WTC11 (cell line): ENCODE data around the gene RHBDD1. TPM values are rescaled to one million over a fixed set of nuclear protein-coding genes. Genes with fewer than 3 reads are reported as not detected.

Experiments used
- ATAC-seq: fragments of 200-7000 bp; cut with Tn5 transposase; 2 replicates; pipeline ENCODE4 v1.10.0; 2021; ENCODE audit warnings: mild to moderate bottlenecking, moderate library complexity
- CTCF ChIA-PET: fragments of 300-600 bp; sonication (Branson Sonifier 250); formaldehyde crosslinking; loops from one replicate; lab custom pipeline; 2021; ENCODE audit warnings: antibody characterized with exemption; lab: Charles Lee
- POLR2A ChIA-PET: fragments of 350-600 bp; sonication (Branson Sonifier 250); formaldehyde crosslinking; loops from one replicate; lab custom pipeline; 2021; ENCODE audit warnings: antibody characterized with exemption; lab: Charles Lee
- DNase-seq: peaks from one replicate; pipeline ENCODE4 v3.0.0; 2021; ENCODE audit warnings: low spot score
- H3K27ac Mint-ChIP-seq: 2 replicates; pipeline ENCODE4 v1.8.0; 2021; ENCODE audit warnings: mixed read lengths
- H3K27me3 Mint-ChIP-seq: 2 replicates; pipeline ENCODE4 v1.8.0; 2021; ENCODE audit warnings: low read depth, mild to moderate bottlenecking, moderate library complexity, mixed read lengths
- H3K36me3 Mint-ChIP-seq: 2 replicates; pipeline ENCODE4 v1.8.0; 2021; ENCODE audit warnings: mixed read lengths
- H3K4me1 Mint-ChIP-seq: 2 replicates; pipeline ENCODE4 v1.8.0; 2022; ENCODE audit warnings: mixed read lengths
- H3K4me3 Mint-ChIP-seq: 2 replicates; pipeline ENCODE4 v1.8.0; 2021; ENCODE audit warnings: mild to moderate bottlenecking, moderate library complexity, mixed read lengths
- H3K9me3 Mint-ChIP-seq: 2 replicates; pipeline ENCODE4 v1.8.0; 2021; ENCODE audit warnings: mixed read lengths
- ARID4B ChIP-seq: sonication (generic); formaldehyde crosslinking; IDR thresholded peaks from 2 replicates; pipeline ENCODE4 v1.8.0; 2023; ENCODE audit warnings: missing genetic modification reagents, mild to moderate bottlenecking, borderline replicate concordance
- ATF2 ChIP-seq: sonication (generic); formaldehyde crosslinking; IDR thresholded peaks from 2 replicates; pipeline ENCODE4 v1.8.1; 2022; ENCODE audit warnings: low read depth, missing genetic modification reagents, borderline replicate concordance
- CREM ChIP-seq: sonication (generic); formaldehyde crosslinking; IDR thresholded peaks from 2 replicates; pipeline ENCODE4 v1.8.1; 2022; ENCODE audit warnings: mild to moderate bottlenecking, missing genetic modification reagents, moderate library complexity
- E2F1 ChIP-seq: sonication (generic); formaldehyde crosslinking; IDR thresholded peaks from 2 replicates; pipeline ENCODE4 v1.8.0; 2022; ENCODE audit warnings: mild to moderate bottlenecking, missing genetic modification reagents
- ERG ChIP-seq: fragments of 250-450 bp; sonication (Bioruptor Pico); IDR thresholded peaks from 2 replicates; pipeline ENCODE4 v1.8.0; 2021; ENCODE audit warnings: mild to moderate bottlenecking
- FOXJ3 ChIP-seq: sonication (generic); formaldehyde crosslinking; IDR thresholded peaks from 2 replicates; pipeline ENCODE4 v1.9.0; 2021; ENCODE audit warnings: missing genetic modification reagents, mild to moderate bottlenecking, borderline replicate concordance
- FOXP1 ChIP-seq: sonication (generic); formaldehyde crosslinking; IDR thresholded peaks from 2 replicates; pipeline ENCODE4 v1.8.0; 2022; ENCODE audit warnings: missing genetic modification reagents, mild to moderate bottlenecking, moderate library complexity, borderline replicate concordance
- JUN ChIP-seq: sonication (generic); formaldehyde crosslinking; IDR thresholded peaks from 2 replicates; pipeline ENCODE4 v1.8.0; 2023; ENCODE audit warnings: mild to moderate bottlenecking, missing genetic modification reagents
- KAT7 ChIP-seq: sonication (generic); formaldehyde crosslinking; IDR thresholded peaks from 2 replicates; pipeline ENCODE4 v1.8.1; 2023; ENCODE audit warnings: missing genetic modification reagents, mild to moderate bottlenecking, borderline replicate concordance
- MAX ChIP-seq: sonication (generic); formaldehyde crosslinking; IDR thresholded peaks from 2 replicates; pipeline ENCODE4 v1.8.0; 2022; ENCODE audit warnings: mild to moderate bottlenecking, missing genetic modification reagents
- NR3C1 ChIP-seq: sonication (generic); formaldehyde crosslinking; conservative IDR thresholded peaks from 2 replicates; pipeline ENCODE4 v1.8.1; 2023; ENCODE audit warnings: low read depth, mild to moderate bottlenecking, missing genetic modification reagents
- RORB ChIP-seq: fragments of 250-450 bp; sonication (Bioruptor Pico); IDR thresholded peaks from 2 replicates; pipeline ENCODE4 v1.9.0; 2021; ENCODE audit warnings: mild to moderate bottlenecking
- SP1 ChIP-seq: sonication (generic); formaldehyde crosslinking; conservative IDR thresholded peaks from 2 replicates; pipeline ENCODE4 v1.8.1; 2022; ENCODE audit warnings: missing genetic modification reagents
- TEAD1 ChIP-seq: sonication (generic); formaldehyde crosslinking; IDR thresholded peaks from 2 replicates; pipeline ENCODE4 v1.8.0; 2022; ENCODE audit warnings: mild to moderate bottlenecking, missing genetic modification reagents
- TP53 ChIP-seq: sonication (generic); formaldehyde crosslinking; IDR thresholded peaks from 2 replicates; pipeline ENCODE4 v1.8.1; 2023; ENCODE audit warnings: mild to moderate bottlenecking, missing genetic modification reagents
- USF1 ChIP-seq: sonication (generic); formaldehyde crosslinking; IDR thresholded peaks from 2 replicates; pipeline ENCODE4 v1.8.0; 2022; ENCODE audit warnings: mild to moderate bottlenecking, missing genetic modification reagents
- ZBTB21 ChIP-seq: sonication (generic); formaldehyde crosslinking; IDR thresholded peaks from 2 replicates; pipeline ENCODE4 v1.8.1; 2023; ENCODE audit warnings: mild to moderate bottlenecking, missing genetic modification reagents, borderline replicate concordance
- ZBTB43 ChIP-seq: sonication (generic); formaldehyde crosslinking; IDR thresholded peaks from 2 replicates; pipeline ENCODE4 v1.8.1; 2023; ENCODE audit warnings: mild to moderate bottlenecking, missing genetic modification reagents
- ZNF281 ChIP-seq: sonication (generic); formaldehyde crosslinking; IDR thresholded peaks from 2 replicates; pipeline ENCODE4 v1.8.0; 2023; ENCODE audit warnings: mild to moderate bottlenecking, missing genetic modification reagents
- ZNF317 ChIP-seq: sonication (generic); formaldehyde crosslinking; IDR thresholded peaks from 2 replicates; pipeline ENCODE4 v1.8.1; 2023; ENCODE audit warnings: low read depth, mild to moderate bottlenecking, moderate library complexity, missing genetic modification reagents, borderline replicate concordance
- total RNA-seq: library from RNA; stranded (reverse); gene quantifications from 3 replicates; pipeline ENCODE4 v1.2.3, GENCODE V29; 2021

RHBDD1 gene
- total RNA-seq, 1 experiment from 2014 or later = 25.7 TPM

- H3K9me3 Mint-ChIP-seq = no peaks in the 10 kb centered on the region
- ATAC-seq (no peak), DNase-seq (no peak)
- H3K4me3 Mint-ChIP-seq = no peak overlapping the region
- no peaks in the 10 kb centered on the region for H3K36me3 Mint-ChIP-seq
- CTCF ChIA-PET = interaction anchor here (1.3 to 2.1 kb wide), 4 partner anchors 32 to 1138 kb away, joined by 4 to 9 read pairs (median 6); partner anchors contain the start of gene RHBDD1
- no peak overlapping the region for H3K27ac Mint-ChIP-seq
- peaks cover 17% of the 10 kb centered on the region for H3K4me1 Mint-ChIP-seq
- H3K27me3 Mint-ChIP-seq = no peaks in the 10 kb centered on the region
- no peak for TF ChIP-seq ATF2 (CRISPR knock-in tag)
- no peak for TF ChIP-seq ZNF281 (CRISPR knock-in tag)
- no peak for TF ChIP-seq MAX (CRISPR knock-in tag)
- TF ChIP-seq ARID4B (CRISPR knock-in tag) = no peak
- TF ChIP-seq TEAD1 (CRISPR knock-in tag) = no peak
- no peak for TF ChIP-seq SP1
- no peak for TF ChIP-seq RORB (CRISPR knock-in tag)
- no peak for TF ChIP-seq ZBTB43 (CRISPR knock-in tag)
- no peak for TF ChIP-seq FOXP1 (CRISPR knock-in tag)
- no peak for TF ChIP-seq ERG (CRISPR knock-in tag)
- TF ChIP-seq ZNF317 = no peak
- TF ChIP-seq KAT7 (CRISPR knock-in tag) = no peak
- no peak for TF ChIP-seq JUN (CRISPR knock-in tag)
- TF ChIP-seq ZBTB21 (CRISPR knock-in tag) = no peak
- TF ChIP-seq TP53 = no peak
- TF ChIP-seq NR3C1 (CRISPR knock-in tag) = no peak
- no peak for TF ChIP-seq E2F1 (CRISPR knock-in tag)
- TF ChIP-seq FOXJ3 (CRISPR knock-in tag) = no peak
- no peak for TF ChIP-seq CREM (CRISPR knock-in tag)
- TF ChIP-seq USF1 (CRISPR knock-in tag) = no peak
- POLR2A ChIA-PET = no interaction called here
Observed at GRCh38 chr2:226803410-226803809, 32.4 kb upstream of the RHBDD1 start.
